GM18951 (cell line): ENCODE results near the gene PLEKHN1.
"Not testable (repeated sequence)": the region's sequence is repeated elsewhere in the genome, so short reads cannot be mapped to it uniquely, and the experiment has no call there.

Experiments used
- POLR2A ChIP-seq: IDR thresholded peaks from 4 replicates; pipeline ENCODE4 v1.6.1; 2011; ENCODE audit warnings: mild to moderate bottlenecking; ENCODE audit not compliant: insufficient read length, insufficient read depth; ENCODE audit errors: extremely low read depth
- in situ Hi-C: fragments of 300-500 bp; cut with MboI; formaldehyde crosslinking; loops from one replicate; pipeline ENCODE4 v1.12.0; 2022; ENCODE audit warnings: low sequenced_read_pairs, mixed read lengths, inconsistent platforms; ENCODE audit not compliant: unreplicated experiment

Gene PLEKHN1

GRCh38 chr1:981491-981954 is 15.2 kb downstream of the PLEKHN1 start:
- in situ Hi-C loops, result no loop called here
- no peak for TF ChIP-seq POLR2A

- TF ChIP-seq POLR2A, result no peak
- in situ Hi-C loops, result no loop called here
Measured at GRCh38 chr1:981955-982558, 15.8 kb downstream of the PLEKHN1 start, which contains the start of gene PERM1. TSS of gene PERM1 (minus strand) at chr1:982093. CDS start at chr1:981029, 1,064 bp downstream.

GRCh38 chr1:982765-983436 is 16.6 kb downstream of the PLEKHN1 start:
- in situ Hi-C loops, result no loop called here
- TF ChIP-seq POLR2A, result no peak

- in situ Hi-C loops, result no loop called here
- no peak for TF ChIP-seq POLR2A
Measured at GRCh38 chr1:983798-984475, 17.7 kb downstream of the PLEKHN1 start.

GRCh38 chr1:984476-984814 is 18.2 kb downstream of the PLEKHN1 start:
- no peak for TF ChIP-seq POLR2A
- in situ Hi-C loops, result no loop called here

- in situ Hi-C loops, result no loop called here
- TF ChIP-seq POLR2A, result no peak
Measured at GRCh38 chr1:985126-985525, 18.8 kb downstream of the PLEKHN1 start.

- in situ Hi-C loops, result not testable (repeated sequence)
Measured at GRCh38 chr1:988061-988460, 21.8 kb downstream of the PLEKHN1 start.

- in situ Hi-C loops, result not testable (repeated sequence)
Measured at GRCh38 chr1:991275-991674, 25.0 kb downstream of the PLEKHN1 start.

- in situ Hi-C loops, result no loop called here
- TF ChIP-seq POLR2A, result no peak
Measured at GRCh38 chr1:991895-992294, 25.6 kb downstream of the PLEKHN1 start.

GRCh38 chr1:992362-992761 is 26.1 kb downstream of the PLEKHN1 start:
- in situ Hi-C loops, result no loop called here
- TF ChIP-seq POLR2A, result no peak

- no peak for TF ChIP-seq POLR2A
- in situ Hi-C loops, result no loop called here
Measured at GRCh38 chr1:993379-993995, 27.2 kb downstream of the PLEKHN1 start.

GRCh38 chr1:994546-994945 is 28.3 kb downstream of the PLEKHN1 start:
- in situ Hi-C loops, result not testable (repeated sequence)

- TF ChIP-seq POLR2A, result no peak
- in situ Hi-C loops, result no loop called here
Measured at GRCh38 chr1:995665-996633, 29.7 kb downstream of the PLEKHN1 start.
